ENCODE measurements around the gene ZPBP2.

- TF ChIP-seq CTCF (optimal IDR thresholded peaks at IDR 0.05 in 1 of 3, IDR thresholded peaks at IDR 0.05 in 1 of 3, conservative IDR thresholded peaks at IDR 0.05 in 1 of 3; ENCODE audit: extremely low read depth in 1 of 3, insufficient read depth in 2 of 3, low read length in 3 of 3) (no peak), EZH2 (IDR thresholded peaks at IDR 0.05; ENCODE audit: low read length) (no peak)
Observed at GRCh38 chr17:39828443-39828842, 39.6 kb upstream of the ZPBP2 start.

All from keratinocyte (primary cell).